ENCODE measurements around the gene POLG. TPM values are rescaled to one million over a fixed set of nuclear protein-coding genes. Genes with fewer than 3 reads are reported as not detected.

The POLG gene
- total and polyA plus RNA-seq, 2 of the 13 experiments (the other 11 are each of a cell fraction or from before 2014, with no cell fraction given) = 26.6 to 35.5 TPM

DNA sequence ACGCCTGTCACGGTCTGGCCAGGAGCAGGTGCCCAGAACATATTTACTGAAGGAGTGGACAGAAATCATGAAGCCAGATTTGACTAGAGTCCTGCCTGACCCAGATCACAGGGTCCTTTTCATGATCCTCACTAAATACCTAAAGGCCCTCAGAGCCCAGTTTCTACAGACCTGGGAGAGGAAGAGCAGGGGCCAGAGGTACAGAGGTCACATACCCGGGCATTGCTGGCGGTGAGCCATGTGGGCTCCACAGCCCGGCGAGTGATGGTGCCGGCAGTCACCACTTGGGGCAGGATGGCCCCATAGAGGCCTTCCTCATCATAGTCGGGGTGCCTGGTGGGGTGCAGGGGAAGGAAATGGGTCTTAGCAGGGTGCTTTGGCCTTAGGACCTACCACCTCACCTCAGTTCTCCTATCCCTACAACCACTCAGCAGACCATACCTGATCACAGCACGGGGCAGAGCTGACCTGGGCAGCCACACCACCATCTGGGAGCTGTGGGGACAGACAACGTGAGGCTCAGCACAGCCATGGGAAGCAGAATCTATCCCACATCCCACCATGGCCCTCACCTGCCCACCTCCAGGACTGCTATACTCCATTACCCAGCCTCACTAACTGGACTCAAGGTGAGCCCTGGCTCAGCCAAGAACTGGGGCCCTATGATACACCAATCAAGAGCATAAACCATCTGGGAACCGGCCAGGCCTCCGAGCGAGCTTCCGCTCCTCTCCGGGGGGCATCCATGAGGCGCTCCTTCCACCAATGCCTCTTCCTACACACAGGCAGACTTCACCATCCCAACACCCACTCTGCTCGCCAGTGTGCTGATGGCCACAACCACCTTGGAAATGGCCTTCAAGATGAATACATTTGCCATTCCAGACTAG is 12.9 kb downstream of the POLG start (continued):
- TF ChIP-seq, protein P1, sequence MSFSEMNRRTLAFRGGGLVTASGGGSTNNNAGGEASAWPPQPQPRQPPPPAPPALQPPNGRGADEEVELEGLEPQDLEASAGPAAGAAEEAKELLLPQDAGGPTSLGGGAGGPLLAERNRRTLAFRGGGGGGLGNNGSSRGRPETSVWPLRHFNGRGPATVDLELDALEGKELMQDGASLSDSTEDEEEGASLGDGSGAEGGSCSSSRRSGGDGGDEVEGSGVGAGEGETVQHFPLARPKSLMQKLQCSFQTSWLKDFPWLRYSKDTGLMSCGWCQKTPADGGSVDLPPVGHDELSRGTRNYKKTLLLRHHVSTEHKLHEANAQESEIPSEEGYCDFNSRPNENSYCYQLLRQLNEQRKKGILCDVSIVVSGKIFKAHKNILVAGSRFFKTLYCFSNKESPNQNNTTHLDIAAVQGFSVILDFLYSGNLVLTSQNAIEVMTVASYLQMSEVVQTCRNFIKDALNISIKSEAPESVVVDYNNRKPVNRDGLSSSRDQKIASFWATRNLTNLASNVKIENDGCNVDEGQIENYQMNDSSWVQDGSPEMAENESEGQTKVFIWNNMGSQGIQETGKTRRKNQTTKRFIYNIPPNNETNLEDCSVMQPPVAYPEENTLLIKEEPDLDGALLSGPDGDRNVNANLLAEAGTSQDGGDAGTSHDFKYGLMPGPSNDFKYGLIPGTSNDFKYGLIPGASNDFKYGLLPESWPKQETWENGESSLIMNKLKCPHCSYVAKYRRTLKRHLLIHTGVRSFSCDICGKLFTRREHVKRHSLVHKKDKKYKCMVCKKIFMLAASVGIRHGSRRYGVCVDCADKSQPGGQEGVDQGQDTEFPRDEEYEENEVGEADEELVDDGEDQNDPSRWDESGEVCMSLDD (CRISPR knock-in tag; IDR thresholded peaks at IDR 0.05; ENCODE audit: borderline replicate concordance) = peak; percentile 63; the same call in 1 of the 2 replicates
- TF ChIP-seq TEAD3 (CRISPR knock-in tag; optimal IDR thresholded peaks at IDR 0.05; ENCODE audit: borderline replicate concordance) (peak; percentile 92), ZNF253 (CRISPR knock-in tag; IDR thresholded peaks at IDR 0.05; ENCODE audit: borderline replicate concordance) (no peak), KMT2A (CRISPR knock-in tag; IDR thresholded peaks at IDR 0.05) (no peak), ZIK1 (CRISPR knock-in tag; IDR thresholded peaks at IDR 0.05; ENCODE audit: borderline replicate concordance, low read depth) (no peak), SALL1 (CRISPR knock-in tag; IDR thresholded peaks at IDR 0.05) (peak; percentile 70), JUNB (CRISPR knock-in tag; IDR thresholded peaks at IDR 0.05; ENCODE audit: borderline replicate concordance) (no peak), NFKB2 (CRISPR knock-in tag; IDR thresholded peaks at IDR 0.05; ENCODE audit: borderline replicate concordance) (no peak; the same call in 1 of the 2 replicates), NFKBIZ (CRISPR knock-in tag; IDR thresholded peaks at IDR 0.05) (no peak)
- TF ChIP-seq, protein P2, sequence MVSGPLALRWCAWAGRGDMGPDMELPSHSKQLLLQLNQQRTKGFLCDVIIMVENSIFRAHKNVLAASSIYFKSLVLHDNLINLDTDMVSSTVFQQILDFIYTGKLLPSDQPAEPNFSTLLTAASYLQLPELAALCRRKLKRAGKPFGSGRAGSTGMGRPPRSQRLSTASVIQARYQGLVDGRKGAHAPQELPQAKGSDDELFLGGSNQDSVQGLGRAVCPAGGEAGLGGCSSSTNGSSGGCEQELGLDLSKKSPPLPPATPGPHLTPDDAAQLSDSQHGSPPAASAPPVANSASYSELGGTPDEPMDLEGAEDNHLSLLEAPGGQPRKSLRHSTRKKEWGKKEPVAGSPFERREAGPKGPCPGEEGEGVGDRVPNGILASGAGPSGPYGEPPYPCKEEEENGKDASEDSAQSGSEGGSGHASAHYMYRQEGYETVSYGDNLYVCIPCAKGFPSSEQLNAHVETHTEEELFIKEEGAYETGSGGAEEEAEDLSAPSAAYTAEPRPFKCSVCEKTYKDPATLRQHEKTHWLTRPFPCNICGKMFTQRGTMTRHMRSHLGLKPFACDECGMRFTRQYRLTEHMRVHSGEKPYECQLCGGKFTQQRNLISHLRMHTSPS (CRISPR knock-in tag; IDR thresholded peaks at IDR 0.05; ENCODE audit: low read depth) = peak; percentile 68; the same call in 1 of the 2 replicates
- TF ChIP-seq, protein P3, sequence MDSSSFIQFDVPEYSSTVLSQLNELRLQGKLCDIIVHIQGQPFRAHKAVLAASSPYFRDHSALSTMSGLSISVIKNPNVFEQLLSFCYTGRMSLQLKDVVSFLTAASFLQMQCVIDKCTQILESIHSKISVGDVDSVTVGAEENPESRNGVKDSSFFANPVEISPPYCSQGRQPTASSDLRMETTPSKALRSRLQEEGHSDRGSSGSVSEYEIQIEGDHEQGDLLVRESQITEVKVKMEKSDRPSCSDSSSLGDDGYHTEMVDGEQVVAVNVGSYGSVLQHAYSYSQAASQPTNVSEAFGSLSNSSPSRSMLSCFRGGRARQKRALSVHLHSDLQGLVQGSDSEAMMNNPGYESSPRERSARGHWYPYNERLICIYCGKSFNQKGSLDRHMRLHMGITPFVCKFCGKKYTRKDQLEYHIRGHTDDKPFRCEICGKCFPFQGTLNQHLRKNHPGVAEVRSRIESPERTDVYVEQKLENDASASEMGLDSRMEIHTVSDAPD (CRISPR knock-in tag; IDR thresholded peaks at IDR 0.05) = no peak
- TF ChIP-seq, protein P4, sequence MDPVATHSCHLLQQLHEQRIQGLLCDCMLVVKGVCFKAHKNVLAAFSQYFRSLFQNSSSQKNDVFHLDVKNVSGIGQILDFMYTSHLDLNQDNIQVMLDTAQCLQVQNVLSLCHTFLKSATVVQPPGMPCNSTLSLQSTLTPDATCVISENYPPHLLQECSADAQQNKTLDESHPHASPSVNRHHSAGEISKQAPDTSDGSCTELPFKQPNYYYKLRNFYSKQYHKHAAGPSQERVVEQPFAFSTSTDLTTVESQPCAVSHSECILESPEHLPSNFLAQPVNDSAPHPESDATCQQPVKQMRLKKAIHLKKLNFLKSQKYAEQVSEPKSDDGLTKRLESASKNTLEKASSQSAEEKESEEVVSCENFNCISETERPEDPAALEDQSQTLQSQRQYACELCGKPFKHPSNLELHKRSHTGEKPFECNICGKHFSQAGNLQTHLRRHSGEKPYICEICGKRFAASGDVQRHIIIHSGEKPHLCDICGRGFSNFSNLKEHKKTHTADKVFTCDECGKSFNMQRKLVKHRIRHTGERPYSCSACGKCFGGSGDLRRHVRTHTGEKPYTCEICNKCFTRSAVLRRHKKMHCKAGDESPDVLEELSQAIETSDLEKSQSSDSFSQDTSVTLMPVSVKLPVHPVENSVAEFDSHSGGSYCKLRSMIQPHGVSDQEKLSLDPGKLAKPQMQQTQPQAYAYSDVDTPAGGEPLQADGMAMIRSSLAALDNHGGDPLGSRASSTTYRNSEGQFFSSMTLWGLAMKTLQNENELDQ (CRISPR knock-in tag; IDR thresholded peaks at IDR 0.05; ENCODE audit: borderline replicate concordance) = no peak

All from HepG2 (cell line).